ENCODE measurements around the gene CUL9. TPM values are rescaled to one million over a fixed set of nuclear protein-coding genes. Genes with fewer than 3 reads are reported as not detected.

CUL9 gene
- total RNA-seq, 1 donor from 2014 or later: 70.8 TPM

DNA sequence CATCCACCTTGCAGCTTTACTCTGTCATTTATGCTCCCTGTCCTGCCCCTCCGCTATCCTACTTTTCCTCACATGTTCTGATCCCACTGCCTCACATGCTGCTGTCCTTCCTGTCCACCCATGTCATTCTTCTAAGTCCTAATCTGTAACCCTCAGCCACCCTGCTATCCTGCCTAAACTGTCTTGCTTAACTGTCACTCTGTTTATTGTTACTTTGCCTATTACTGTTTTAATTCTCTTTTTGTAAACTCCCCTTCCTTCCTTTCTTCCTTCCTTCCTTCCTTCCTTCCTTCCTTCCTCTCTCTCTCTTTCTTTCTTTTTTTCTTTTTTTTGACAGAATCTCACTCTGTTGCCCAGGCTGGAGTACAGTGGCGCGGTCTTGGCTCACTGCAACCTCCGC is 1.4 kb downstream of the CUL9 start:
- CTCF ChIA-PET: no interaction called here
- intact Hi-C loops (cut with micrococcal nuclease): loop anchor here (5.0 kb wide), 1 partner anchor 1636 kb away; the partner anchor contains the start of gene FOXP4
- Mint-ChIP-seq H3K27me3 (no peaks in the 10 kb centered on the region), H3K4me1 (peaks cover 35% of the 10 kb centered on the region), H3K36me3 (ENCODE audit: low read depth) (peaks cover 64% of the 10 kb centered on the region), H3K27ac (no peak overlapping the region), H3K9me3 (no peaks in the 10 kb centered on the region), H3K4me3 (peak overlapping the region; percentile 94)
- POLR2A ChIA-PET: interaction anchor here (0.5 to 3.7 kb wide), 7 partner anchors 11 to 334 kb away, joined by 3 to 35 read pairs (median 5); partner anchors contain the start of genes KLC4, MRPL2, POLR1C and YIPF3
- ATAC-seq (ENCODE audit: low read depth) (no peak), DNase-seq (no peak)
- no peak for TF ChIP-seq CTCF (IDR thresholded peaks at IDR 0.05)

GRCh38 chr6:43184268-43184985 is 2.4 kb downstream of the CUL9 start:
- peaks cover 35% of the 10 kb centered on the region for H3K4me1 Mint-ChIP-seq
- CTCF ChIA-PET: no interaction called here
- ATAC-seq (ENCODE audit: low read depth): no peak

GRCh38 chr6:43185391-43185985 is 3.5 kb downstream of the CUL9 start:
- ChIA-PET CTCF (no interaction called here), POLR2A (no interaction called here)
- Mint-ChIP-seq H3K9me3 (no peaks in the 10 kb centered on the region), H3K4me1 (peaks cover 35% of the 10 kb centered on the region), H3K27me3 (no peaks in the 10 kb centered on the region), H3K27ac (no peak overlapping the region), H3K4me3 (no peak overlapping the region), H3K36me3 (ENCODE audit: low read depth) (peaks cover 63% of the 10 kb centered on the region)
- DNase-seq (no peak), ATAC-seq (ENCODE audit: low read depth) (no peak)
- intact Hi-C loops (cut with micrococcal nuclease): no loop called here
- TF ChIP-seq CTCF (IDR thresholded peaks at IDR 0.05): no peak

More at GRCh38 chr6:43184268-43184985, 2.4 kb downstream of the CUL9 start:
- H3K9me3 Mint-ChIP-seq: no peaks in the 10 kb centered on the region
- POLR2A ChIA-PET: no interaction called here
- peaks cover 58% of the 10 kb centered on the region for H3K36me3 Mint-ChIP-seq (ENCODE audit: low read depth)
- H3K4me3 Mint-ChIP-seq: no peak overlapping the region
- intact Hi-C loops (cut with micrococcal nuclease): loop anchor here (5.0 kb wide), 1 partner anchor 1637 kb away; the partner anchor contains the start of gene FOXP4
- no peak for TF ChIP-seq CTCF (IDR thresholded peaks at IDR 0.05)
- no peak overlapping the region for H3K27ac Mint-ChIP-seq
- DNase-seq: no peak
- no peaks in the 10 kb centered on the region for H3K27me3 Mint-ChIP-seq

DNA sequence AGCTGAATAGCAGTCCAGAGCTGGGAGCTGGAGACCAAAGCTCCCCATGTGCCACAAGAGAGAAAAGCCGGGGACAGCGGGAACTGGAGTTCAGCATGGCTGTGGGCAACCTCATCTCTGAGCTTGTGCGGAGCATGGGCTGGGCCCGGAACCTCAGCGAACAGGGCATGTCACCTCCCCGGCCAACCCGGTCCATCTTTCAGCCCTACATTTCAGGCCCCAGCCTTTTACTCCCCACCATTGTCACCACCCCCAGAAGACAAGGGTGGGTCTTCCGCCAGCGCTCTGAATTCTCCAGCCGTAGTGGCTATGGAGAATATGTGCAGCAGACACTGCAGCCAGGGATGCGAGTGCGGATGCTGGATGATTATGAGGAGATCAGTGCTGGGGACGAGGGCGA is 4.0 kb downstream of the CUL9 start:
- H3K4me3 Mint-ChIP-seq: no peak overlapping the region
- ATAC-seq (ENCODE audit: low read depth) (no peak), DNase-seq (no peak)
- CTCF ChIA-PET: no interaction called here
- H3K9me3 Mint-ChIP-seq: no peaks in the 10 kb centered on the region
- peaks cover 66% of the 10 kb centered on the region for H3K36me3 Mint-ChIP-seq (ENCODE audit: low read depth)
- POLR2A ChIA-PET: no interaction called here
- no peak overlapping the region for H3K27ac Mint-ChIP-seq
- peaks cover 37% of the 10 kb centered on the region for H3K4me1 Mint-ChIP-seq
- no peaks in the 10 kb centered on the region for H3K27me3 Mint-ChIP-seq
- TF ChIP-seq CTCF (IDR thresholded peaks at IDR 0.05): no peak
- intact Hi-C loops (cut with micrococcal nuclease): no loop called here

DNA sequence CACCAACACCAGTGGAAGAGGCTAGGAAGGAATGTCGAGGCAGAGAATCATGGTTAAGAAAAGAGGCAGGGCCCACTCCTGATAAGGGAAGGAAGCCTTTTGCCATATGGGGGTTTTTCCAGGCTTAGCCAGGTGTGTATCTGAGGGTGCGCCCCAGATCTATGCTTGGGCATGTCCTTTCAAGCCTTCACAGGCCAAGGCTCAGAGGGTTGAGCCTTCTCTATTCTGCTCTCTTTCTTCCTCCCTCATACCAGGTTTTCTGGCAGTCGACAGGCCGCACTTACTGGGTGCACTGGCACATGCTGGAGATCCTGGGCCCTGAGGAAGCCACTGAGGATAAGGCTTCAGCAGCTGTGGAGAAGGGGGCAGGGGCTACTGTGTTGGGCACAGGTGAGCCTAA is 4.7 kb downstream of the CUL9 start:
- ATAC-seq (ENCODE audit: low read depth) (no peak), DNase-seq (no peak)
- POLR2A ChIA-PET: no interaction called here
- TF ChIP-seq CTCF (IDR thresholded peaks at IDR 0.05): no peak
- Mint-ChIP-seq H3K9me3 (no peaks in the 10 kb centered on the region), H3K27ac (no peak overlapping the region), H3K36me3 (ENCODE audit: low read depth) (peaks cover 63% of the 10 kb centered on the region), H3K4me3 (no peak overlapping the region), H3K4me1 (peaks cover 30% of the 10 kb centered on the region), H3K27me3 (no peaks in the 10 kb centered on the region)
- intact Hi-C loops (cut with micrococcal nuclease): no loop called here
- CTCF ChIA-PET: no interaction called here

Measured in activated B cell treated with CpG ODN at 0.5 μM for 24 hours (primary cell).